ENCODE measurements around the gene HBA2.
"Not testable (repeated sequence)": the region's sequence is repeated elsewhere in the genome, so short reads cannot be mapped to it uniquely, and the experiment has no call there.

The HBA2 gene

DNA sequence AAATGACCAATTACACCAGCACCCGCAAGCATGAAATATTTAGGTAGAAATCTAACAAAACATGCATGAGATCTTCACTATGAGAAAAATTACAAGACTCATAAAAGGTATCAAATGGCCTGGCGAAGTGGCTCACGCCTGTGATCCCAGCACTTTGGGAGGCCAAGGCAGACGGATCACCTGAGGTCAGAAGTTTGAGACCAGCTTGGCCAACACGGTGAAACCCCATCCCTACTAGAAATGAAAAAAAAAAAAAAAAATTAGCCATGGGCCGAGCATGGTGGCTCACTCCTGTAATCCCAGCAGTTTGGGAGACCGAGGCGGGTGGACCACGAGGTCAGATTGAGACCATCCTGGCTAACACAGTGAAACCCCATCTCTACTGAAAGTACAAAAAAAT lies 31.4 kb downstream of the HBA2 start:
- DNase-seq: not testable (repeated sequence)

DNA sequence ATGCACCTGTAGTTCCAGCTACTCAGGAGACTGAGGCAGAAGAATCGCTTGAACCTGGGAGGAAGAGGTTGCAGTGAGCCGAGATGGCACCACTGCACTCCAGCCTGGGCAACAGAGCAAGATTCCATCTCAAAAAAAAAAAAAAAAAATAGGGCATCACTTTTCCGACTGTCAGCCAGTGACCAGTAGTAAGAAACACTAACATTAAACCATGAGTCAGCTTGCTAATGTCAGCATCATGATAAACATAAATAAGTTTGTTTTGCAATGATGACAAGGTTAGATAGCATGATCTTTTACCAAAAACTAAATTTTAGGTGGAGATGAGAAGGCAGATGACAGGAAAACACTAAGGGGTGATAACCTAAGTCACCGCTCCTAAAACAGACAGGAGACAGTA lies 36.7 kb downstream of the HBA2 start:
- not testable (repeated sequence) for DNase-seq

DNA sequence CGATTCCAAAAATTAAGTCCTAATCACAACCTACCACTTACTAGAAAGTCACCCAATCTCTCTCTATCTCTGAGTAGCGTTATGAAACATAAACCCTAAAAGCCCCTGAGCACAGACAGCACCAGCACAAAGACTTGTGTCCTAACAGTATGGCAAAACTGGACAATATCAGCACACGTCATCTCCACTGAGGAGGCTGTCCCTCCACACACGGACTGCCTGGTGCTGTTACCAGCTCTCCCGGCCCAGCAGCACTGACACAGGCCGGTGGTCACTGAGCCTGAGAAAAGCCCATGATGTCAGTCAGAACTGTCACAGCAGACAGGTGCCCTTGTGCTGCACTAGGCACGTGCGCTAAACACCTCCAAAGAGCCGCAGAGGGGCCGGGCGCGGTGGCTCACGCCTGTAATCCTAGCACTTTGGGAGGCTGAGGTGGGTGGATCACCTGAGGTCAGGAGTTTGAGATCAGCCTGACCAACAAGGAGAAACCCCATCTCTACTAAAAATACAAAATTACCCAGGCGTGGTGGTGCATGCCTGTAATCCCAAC lies 39.0 kb downstream of the HBA2 start:
- DNase-seq: not testable (repeated sequence)

DNA sequence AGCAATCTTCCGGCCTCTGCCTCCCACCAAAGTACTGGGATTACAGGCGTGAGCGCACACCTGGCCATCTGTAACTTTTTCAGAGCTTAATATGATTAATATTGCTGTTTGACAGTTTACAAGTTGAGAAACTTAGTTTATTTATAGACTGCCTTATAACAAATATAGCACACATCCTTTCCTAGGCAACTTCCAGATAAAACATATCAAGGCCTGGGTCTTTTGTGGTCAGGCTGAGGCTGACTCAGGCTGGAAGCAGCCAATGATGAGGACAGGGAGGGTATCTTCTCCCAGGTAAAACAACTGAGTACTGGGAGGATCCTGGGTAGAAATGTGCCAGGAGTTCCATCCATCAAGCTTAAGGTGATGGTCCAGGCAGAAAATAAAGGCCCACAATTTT lies 40.3 kb downstream of the HBA2 start:
- no peak for DNase-seq

DNA sequence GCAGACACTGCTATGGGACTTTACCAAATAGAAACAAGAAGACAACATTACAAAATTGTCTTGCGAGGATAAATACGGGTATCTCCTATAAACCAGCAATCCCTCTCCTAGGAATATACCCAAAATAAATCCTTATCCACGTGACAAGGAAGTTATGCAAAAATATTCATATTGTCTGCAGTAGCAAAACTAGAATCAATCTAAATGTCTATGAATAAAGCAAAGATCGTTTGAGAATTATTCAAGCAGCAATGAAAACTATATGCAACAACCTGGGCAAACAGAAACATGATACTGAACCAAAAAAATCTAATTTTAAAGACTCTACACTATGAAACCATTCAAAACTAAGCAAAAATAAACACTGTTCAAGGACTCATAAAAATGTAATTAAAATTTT lies 47.3 kb downstream of the HBA2 start:
- no peak for DNase-seq

All from HCEC 1CT (cell line).